GM18526 (cell line): ENCODE results near the gene FRMD5.

Experiments
- POLR2A ChIP-seq: IDR thresholded peaks from 3 replicates; pipeline ENCODE4 v1.6.1; 2011; ENCODE audit not compliant: insufficient read length; ENCODE audit errors: extremely low read depth

FRMD5 gene

GRCh38 chr15:43854801-43855200, 340.3 kb downstream of the FRMD5 start:
- no peak for TF ChIP-seq POLR2A

DNA sequence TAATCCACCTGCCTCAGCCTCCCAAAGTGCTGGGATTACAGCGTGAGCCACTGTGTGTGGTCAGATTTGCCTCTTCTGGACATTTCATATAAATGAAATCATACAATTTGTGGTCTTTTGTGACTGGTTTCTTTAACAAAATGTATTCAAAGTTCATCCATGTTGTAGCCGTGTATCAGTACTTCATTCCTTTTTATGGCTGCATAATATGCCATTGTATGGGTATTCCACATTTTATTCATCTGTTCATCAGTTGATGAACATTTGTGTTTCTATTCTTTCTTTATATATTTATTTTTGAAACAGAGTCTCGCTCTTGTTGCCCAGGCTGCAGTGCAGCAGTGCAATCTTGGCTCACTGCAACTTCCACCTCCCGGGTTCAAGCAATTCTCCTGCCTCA, 342.5 kb downstream of the FRMD5 start:
- no peak for TF ChIP-seq POLR2A

DNA sequence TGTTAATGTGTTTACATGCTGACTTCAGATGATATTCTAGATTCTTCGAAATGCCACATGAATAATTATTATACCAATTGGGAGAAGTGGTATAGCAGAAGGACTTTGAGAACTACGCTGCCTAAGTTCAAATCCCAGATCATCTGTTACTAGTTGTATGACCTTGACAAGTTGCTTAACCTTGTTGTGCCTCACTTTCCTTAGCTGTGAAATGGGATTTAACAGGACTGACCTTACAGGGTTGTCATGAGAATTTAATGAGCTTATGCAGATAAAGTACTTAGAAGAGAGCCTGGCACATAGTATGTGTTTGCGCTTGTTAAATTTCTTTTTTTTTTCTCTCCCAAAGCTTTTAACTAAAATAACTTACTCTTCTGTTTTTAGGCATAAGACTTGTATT, 343.8 kb downstream of the FRMD5 start:
- no peak for TF ChIP-seq POLR2A

DNA sequence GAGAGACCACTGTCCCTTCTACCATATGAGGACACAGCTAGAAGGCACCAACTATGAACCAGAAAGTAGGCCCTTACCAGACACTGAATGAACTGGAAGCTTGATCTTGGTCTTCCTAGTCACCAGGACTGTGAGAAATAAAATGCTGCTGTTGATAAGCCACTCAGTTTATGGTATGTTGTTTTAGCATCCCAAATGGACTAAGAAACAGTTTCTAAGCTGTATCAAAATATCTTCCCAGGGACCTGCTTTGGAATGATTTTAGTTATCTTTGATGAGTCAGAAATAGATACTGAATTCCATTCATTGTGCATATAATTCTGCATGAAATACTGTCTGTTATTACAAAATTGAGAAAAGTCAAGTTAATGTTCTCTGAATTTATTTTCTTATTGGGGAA, 349.6 kb downstream of the FRMD5 start:
- no peak for TF ChIP-seq POLR2A

DNA sequence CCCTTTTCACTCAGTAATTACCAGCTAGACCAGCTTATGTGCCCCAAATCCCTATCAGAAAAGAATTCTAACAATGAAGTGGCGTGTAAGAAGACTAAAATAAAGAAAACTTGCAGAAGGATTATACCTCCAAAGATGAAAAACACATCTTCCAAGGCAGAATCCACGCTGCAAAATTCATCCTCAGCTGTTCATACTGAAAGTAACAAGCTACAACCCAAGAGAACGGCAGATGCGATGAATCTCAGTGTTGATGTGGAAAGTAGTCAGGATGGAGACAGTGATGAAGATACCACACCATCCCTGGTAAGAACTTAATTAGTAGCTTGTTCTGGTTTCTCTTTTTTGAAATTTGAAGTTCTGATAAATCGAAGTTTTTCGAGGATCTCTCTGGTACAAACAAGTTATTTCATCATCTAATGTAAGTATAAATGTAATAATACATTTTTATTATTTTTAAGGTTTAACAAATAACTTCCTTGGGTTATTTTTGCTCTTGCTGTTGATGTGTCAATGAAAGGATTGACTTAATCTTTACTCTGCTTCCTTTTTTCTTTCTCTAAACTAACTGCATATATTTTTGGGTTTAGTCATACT, 366.9 kb downstream of the FRMD5 start:
- no peak for TF ChIP-seq POLR2A

- TF ChIP-seq POLR2A, result peak; percentile 63
Observed at GRCh38 chr15:43826508-43827341, 368.3 kb downstream of the FRMD5 start, which contains the start of gene WDR76. Gene WDR76 (plus strand): TSS chr15:43827002. CDS start chr15:43827033, 31 bp downstream.

DNA sequence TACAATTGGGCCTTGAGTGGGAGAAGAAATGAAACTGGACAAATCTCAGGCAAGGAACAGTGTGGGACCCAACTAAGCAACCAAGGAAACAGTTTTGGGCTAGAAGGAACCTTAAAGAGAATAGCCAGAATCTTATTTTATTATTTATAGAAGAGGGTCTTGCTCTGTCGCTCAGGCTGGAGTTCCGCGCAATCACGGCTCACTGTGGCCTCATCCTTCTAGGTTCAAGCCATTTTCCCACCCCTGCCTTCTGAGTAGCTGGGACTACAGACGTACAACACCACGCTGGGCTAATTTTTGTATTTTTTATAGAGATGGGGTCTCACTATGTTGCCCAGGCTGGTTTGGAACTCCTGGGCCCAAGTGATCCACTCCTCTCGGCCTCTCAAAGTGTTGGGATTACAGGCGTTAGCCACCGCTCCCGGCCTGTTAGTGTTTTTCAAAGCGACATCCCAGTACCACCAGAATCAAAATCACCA, 369.0 kb downstream of the FRMD5 start:
- no peak for TF ChIP-seq POLR2A

DNA sequence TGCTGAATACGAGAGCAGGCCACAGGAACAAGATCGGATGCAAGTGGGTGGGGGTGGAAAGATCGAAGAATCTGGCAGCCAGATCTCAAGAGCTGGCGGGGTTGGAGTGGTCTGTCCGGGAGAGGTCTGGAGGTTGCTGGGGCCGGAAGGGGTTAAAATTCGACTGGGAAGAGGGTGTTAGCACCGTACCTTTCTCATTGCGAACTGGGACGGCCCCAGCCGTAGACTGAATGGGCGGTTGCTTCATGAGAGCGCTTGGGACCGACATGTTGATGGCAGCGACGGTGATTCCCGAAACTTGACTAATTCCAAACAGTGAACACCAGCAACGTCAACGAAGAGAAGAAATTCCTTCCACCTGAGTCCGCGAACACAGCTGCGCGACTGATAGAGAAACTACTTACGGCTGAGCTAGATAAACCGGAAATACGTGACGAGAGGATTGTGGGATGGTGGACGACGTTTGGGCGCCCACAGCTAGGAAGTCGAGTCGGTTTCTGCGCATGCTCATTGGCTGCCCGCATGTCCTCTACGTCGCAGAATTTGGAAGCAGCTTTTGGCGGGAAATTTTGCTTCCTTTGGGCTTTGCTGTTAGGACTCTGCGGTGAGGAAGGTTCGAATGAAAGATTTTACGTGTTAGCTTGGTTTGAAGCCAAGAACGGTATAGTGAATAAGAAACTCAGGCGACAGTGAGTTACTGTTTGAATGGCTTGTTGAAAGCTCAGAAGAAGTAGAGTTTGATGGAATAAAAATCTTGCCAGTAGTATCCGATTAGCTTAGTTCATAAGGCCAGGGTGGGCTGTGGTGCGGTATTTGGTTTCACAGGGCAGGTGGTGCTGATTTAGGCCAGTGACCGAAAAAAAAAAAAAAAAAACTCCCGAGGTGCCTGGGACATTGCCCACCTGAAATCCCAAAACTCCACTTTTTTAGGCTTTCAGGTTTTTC, 370.5 kb downstream of the FRMD5 start, which contains the start of gene MFAP1:
TSS of gene MFAP1 (minus strand) at position 389 of the 945 bp plus-strand sequence. CDS start at position 268, 121 bp downstream.
- TF ChIP-seq POLR2A, result peak; percentile 89

GRCh38 chr15:43821505-43821904, 373.6 kb downstream of the FRMD5 start:
- TF ChIP-seq POLR2A, result no peak
